A673 (cell line): ENCODE data around the gene GALNT2.

ENCODE experiments used
- EZH2 ChIP-seq: fragments of 200-600 bp; sonication (generic); IDR thresholded peaks from 2 replicates; pipeline ENCODE4 v1.6.1; 2017; ENCODE audit warnings: borderline replicate concordance, low read depth, mild to moderate bottlenecking, mixed read lengths, antibody characterized with exemption, low read length; ENCODE audit not compliant: poor library complexity, severe bottlenecking
- TF ChIP-seq, protein P1 (sequence below): fragments of 300-800, 200-600 bp; sonication (generic); conservative IDR thresholded peaks from 2 replicates; pipeline ENCODE4 v1.5.1; 2017; ENCODE audit warnings: low read depth, mild to moderate bottlenecking, antibody characterized with exemption, low read length, moderate library complexity, mixed read lengths

GRCh38 chr1:230266456-230266855 is 199.4 kb downstream of the GALNT2 start:
- TF ChIP-seq, protein P1, sequence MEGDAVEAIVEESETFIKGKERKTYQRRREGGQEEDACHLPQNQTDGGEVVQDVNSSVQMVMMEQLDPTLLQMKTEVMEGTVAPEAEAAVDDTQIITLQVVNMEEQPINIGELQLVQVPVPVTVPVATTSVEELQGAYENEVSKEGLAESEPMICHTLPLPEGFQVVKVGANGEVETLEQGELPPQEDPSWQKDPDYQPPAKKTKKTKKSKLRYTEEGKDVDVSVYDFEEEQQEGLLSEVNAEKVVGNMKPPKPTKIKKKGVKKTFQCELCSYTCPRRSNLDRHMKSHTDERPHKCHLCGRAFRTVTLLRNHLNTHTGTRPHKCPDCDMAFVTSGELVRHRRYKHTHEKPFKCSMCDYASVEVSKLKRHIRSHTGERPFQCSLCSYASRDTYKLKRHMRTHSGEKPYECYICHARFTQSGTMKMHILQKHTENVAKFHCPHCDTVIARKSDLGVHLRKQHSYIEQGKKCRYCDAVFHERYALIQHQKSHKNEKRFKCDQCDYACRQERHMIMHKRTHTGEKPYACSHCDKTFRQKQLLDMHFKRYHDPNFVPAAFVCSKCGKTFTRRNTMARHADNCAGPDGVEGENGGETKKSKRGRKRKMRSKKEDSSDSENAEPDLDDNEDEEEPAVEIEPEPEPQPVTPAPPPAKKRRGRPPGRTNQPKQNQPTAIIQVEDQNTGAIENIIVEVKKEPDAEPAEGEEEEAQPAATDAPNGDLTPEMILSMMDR: no peak
- no peak for TF ChIP-seq EZH2
